PC-3 (cell line): ENCODE data around the gene EZH1.
A peak's percentile ranks its signal among the peaks of the same experiment; 100 is the strongest.

Source experiments
- EZH2 ChIP-seq: fragments of 300-600 bp; sonication (generic); IDR thresholded peaks from one replicate; pipeline ENCODE4 v1.6.1; 2017; ENCODE audit warnings: antibody characterized with exemption, mild to moderate bottlenecking, low read length; ENCODE audit not compliant: unreplicated experiment
- EZH2phosphoT487 ChIP-seq: fragments of 300-600 bp; sonication (generic); IDR thresholded peaks from 2 replicates; pipeline ENCODE4 v1.6.1; 2018; ENCODE audit warnings: mild to moderate bottlenecking, antibody characterized with exemption, low read length, borderline replicate concordance
- TF ChIP-seq, protein P1 (sequence below): fragments of 300-600 bp; sonication (generic); conservative IDR thresholded peaks from 2 replicates; pipeline ENCODE4 v1.5.1; 2017; ENCODE audit warnings: antibody characterized with exemption, low read depth, mild to moderate bottlenecking, low read length

DNA sequence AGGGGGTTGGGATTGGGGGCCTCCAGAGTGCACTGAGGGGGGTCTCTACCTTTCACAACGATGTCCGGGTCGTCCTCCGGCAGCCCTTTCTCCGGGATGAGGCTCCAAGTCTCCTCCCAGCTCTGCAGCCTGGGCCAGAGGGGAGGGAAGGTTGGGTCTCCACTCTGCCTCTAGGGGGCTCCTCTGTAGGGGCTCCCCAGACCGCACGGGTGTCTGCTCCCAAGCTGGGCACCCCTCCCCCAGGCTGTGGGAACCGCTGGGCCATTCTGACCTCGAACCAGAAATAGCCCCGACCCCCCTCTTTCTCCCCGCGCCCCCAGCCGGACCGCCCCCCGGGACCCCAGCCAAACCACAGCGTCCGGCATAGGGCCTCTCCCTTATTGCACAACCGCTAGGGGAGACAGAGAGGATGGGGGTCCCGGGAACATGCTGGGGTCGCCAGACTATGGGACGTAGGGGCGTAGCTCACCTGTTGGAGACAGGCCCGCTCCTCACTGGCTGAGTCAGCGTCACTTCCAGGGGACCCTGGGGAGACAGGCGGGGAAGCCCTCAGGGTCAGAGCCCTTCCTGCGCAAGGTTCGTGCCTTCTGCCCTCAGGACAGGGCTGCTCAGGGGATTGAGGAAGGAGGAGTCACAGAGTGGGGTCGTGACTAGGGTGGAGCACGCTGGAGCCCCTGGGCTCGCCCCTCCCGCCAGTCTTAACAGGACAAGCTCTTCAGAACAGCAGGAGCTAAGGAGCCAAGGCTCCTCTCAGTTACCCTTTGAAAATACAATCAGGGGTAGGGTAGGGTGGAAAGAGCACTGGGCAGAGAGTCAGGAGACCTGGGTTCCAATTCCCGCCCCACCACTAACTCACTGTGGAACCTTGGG is 70.7 kb downstream of the EZH1 start:
- TF ChIP-seq, protein P1, sequence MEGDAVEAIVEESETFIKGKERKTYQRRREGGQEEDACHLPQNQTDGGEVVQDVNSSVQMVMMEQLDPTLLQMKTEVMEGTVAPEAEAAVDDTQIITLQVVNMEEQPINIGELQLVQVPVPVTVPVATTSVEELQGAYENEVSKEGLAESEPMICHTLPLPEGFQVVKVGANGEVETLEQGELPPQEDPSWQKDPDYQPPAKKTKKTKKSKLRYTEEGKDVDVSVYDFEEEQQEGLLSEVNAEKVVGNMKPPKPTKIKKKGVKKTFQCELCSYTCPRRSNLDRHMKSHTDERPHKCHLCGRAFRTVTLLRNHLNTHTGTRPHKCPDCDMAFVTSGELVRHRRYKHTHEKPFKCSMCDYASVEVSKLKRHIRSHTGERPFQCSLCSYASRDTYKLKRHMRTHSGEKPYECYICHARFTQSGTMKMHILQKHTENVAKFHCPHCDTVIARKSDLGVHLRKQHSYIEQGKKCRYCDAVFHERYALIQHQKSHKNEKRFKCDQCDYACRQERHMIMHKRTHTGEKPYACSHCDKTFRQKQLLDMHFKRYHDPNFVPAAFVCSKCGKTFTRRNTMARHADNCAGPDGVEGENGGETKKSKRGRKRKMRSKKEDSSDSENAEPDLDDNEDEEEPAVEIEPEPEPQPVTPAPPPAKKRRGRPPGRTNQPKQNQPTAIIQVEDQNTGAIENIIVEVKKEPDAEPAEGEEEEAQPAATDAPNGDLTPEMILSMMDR, result peak; percentile 50; the same call in 1 of the 2 replicates
- no peak for TF ChIP-seq EZH2
- TF ChIP-seq EZH2phosphoT487, result no peak
